Measurements from ENCODE around the gene CX3CL1.

Gene CX3CL1

GRCh38 chr16:57381791-57382534 is 9.7 kb downstream of the CX3CL1 start:
- Histone ChIP-seq H3K27me3 (ENCODE audit: low read depth) (no peaks in the 10 kb centered on the region), H3K9me3 (no peaks in the 10 kb centered on the region), H3K4me1 (no peaks in the 10 kb centered on the region; the same call in 1 of the 2 replicates), H3K4me3 (no peak overlapping the region), H3K36me3 (replicated peaks) (no peaks in the 10 kb centered on the region)
- no peak for DNase-seq (ENCODE audit: low spot score in 2 of 2)
- in situ Hi-C loops (cut with MboI; ENCODE audit: low sequenced_read_pairs) = no loop called here

GRCh38 chr16:57382535-57383275 is 10.4 kb downstream of the CX3CL1 start:
- Histone ChIP-seq H3K36me3 (replicated peaks) (no peaks in the 10 kb centered on the region), H3K4me3 (no peak overlapping the region), H3K27me3 (ENCODE audit: low read depth) (no peaks in the 10 kb centered on the region), H3K9me3 (no peaks in the 10 kb centered on the region), H3K4me1 (no peaks in the 10 kb centered on the region; the same call in 1 of the 2 replicates)
- DNase-seq (ENCODE audit: low spot score in 2 of 2) = no peak
- in situ Hi-C loops (cut with MboI; ENCODE audit: low sequenced_read_pairs) = no loop called here

DNA sequence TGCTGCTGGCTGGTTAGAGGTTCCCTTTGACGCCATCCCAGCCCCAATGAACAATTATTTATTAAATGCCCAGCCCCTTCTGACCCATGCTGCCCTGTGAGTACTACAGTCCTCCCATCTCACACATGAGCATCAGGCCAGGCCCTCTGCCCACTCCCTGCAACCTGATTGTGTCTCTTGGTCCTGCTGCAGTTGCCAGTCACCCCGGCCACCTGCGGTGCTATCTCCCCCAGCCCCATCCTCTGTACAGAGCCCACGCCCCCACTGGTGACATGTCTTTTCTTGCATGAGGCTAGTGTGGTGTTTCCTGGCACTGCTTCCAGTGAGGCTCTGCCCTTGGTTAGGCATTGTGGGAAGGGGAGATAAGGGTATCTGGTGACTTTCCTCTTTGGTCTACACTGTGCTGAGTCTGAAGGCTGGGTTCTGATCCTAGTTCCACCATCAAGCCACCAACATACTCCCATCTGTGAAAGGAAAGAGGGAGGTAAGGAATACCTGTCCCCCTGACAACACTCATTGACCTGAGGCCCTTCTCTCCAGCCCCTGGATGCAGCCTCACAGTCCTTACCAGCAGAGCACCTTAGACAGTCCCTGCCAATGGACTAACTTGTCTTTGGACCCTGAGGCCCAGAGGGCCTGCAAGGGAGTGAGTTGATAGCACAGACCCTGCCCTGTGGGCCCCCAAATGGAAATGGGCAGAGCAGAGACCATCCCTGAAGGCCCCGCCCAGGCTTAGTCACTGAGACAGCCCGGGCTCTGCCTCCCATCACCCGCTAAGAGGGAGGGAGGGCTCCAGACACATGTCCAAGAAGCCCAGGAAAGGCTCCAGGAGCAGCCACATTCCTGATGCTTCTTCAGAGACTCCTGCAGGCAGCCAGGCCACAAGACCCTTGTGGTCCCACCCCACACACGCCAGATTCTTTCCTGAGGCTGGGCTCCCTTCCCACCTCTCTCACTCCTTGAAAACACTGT is 11.3 kb downstream of the CX3CL1 start:
- H3K27me3 ChIP-seq (ENCODE audit: low read depth) = no peaks in the 10 kb centered on the region

DNA sequence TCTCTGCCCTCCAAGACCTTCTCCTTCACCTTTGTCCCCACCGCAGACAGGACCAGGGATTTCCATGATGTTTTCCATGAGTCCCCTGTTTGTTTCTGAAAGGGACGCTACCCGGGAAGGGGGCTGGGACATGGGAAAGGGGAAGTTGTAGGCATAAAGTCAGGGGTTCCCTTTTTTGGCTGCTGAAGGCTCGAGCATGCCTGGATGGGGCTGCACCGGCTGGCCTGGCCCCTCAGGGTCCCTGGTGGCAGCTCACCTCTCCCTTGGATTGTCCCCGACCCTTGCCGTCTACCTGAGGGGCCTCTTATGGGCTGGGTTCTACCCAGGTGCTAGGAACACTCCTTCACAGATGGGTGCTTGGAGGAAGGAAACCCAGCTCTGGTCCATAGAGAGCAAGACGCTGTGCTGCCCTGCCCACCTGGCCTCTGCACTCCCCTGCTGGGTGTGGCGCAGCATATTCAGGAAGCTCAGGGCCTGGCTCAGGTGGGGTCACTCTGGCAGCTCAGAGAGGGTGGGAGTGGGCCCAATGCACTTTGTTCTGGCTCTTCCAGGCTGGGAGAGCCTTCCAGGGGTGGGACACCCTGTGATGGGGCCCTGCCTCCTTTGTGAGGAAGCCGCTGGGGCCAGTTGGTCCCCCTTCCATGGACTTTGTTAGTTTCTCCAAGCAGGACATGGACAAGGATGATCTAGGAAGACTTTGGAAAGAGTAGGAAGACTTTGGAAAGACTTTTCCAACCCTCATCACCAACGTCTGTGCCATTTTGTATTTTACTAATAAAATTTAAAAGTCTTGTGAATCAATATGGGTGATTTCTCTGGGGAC is 12.2 kb downstream of the CX3CL1 start:
- Histone ChIP-seq H3K4me3 (no peak overlapping the region), H3K27me3 (ENCODE audit: low read depth) (no peaks in the 10 kb centered on the region; the same call in 1 of the 2 replicates), H3K9me3 (no peaks in the 10 kb centered on the region), H3K4me1 (no peaks in the 10 kb centered on the region), H3K36me3 (replicated peaks) (no peaks in the 10 kb centered on the region)
- DNase-seq (ENCODE audit: low spot score in 2 of 2) = no peak
- in situ Hi-C loops (cut with MboI; ENCODE audit: low sequenced_read_pairs) = no loop called here

More for the DNA sequence above, 11.3 kb downstream of the CX3CL1 start:
- Histone ChIP-seq H3K4me1 (no peaks in the 10 kb centered on the region), H3K9me3 (no peaks in the 10 kb centered on the region), H3K4me3 (no peak overlapping the region), H3K36me3 (replicated peaks) (no peaks in the 10 kb centered on the region)
- DNase-seq (ENCODE audit: low spot score in 2 of 2) = no peak
- in situ Hi-C loops (cut with MboI; ENCODE audit: low sequenced_read_pairs) = no loop called here

DNA sequence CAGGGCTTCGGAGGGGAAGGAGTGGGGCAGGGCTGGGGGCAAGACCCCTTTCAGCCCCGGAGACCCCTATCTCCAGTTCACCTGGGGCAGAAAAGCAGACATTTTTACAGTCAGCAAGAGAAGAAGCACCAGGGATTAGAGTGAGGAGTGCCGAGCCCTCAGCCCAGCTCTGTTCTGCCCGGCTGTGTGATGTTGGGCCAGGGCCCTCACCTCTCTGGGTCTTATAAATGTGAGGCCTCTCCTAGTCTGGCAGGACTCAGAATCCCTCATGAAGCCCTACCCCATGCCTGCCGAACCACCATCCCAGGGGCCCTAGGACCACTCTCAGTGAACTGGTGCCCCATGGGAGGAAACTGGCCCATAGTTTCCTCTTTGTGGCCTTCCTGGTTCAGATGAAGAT is 12.8 kb downstream of the CX3CL1 start:
- DNase-seq (ENCODE audit: low spot score in 2 of 2) = no peak
- in situ Hi-C loops (cut with MboI; ENCODE audit: low sequenced_read_pairs) = no loop called here
- Histone ChIP-seq H3K4me1 (no peaks in the 10 kb centered on the region), H3K27me3 (ENCODE audit: low read depth) (peaks cover 5% of the 10 kb centered on the region), H3K9me3 (no peaks in the 10 kb centered on the region), H3K36me3 (replicated peaks) (no peaks in the 10 kb centered on the region), H3K4me3 (no peak overlapping the region)

- peaks cover 16% of the 10 kb centered on the region for H3K27me3 ChIP-seq (ENCODE audit: low read depth)
- H3K4me1 ChIP-seq = no peaks in the 10 kb centered on the region
- in situ Hi-C loops (cut with MboI; ENCODE audit: low sequenced_read_pairs) = no loop called here
- H3K9me3 ChIP-seq = no peaks in the 10 kb centered on the region
- no peaks in the 10 kb centered on the region for H3K36me3 ChIP-seq (replicated peaks)
- DNase-seq (ENCODE audit: low spot score in 2 of 2) = no peak
- no peak overlapping the region for H3K4me3 ChIP-seq
Measured at GRCh38 chr16:57386381-57386951, 14.2 kb downstream of the CX3CL1 start.

DNA sequence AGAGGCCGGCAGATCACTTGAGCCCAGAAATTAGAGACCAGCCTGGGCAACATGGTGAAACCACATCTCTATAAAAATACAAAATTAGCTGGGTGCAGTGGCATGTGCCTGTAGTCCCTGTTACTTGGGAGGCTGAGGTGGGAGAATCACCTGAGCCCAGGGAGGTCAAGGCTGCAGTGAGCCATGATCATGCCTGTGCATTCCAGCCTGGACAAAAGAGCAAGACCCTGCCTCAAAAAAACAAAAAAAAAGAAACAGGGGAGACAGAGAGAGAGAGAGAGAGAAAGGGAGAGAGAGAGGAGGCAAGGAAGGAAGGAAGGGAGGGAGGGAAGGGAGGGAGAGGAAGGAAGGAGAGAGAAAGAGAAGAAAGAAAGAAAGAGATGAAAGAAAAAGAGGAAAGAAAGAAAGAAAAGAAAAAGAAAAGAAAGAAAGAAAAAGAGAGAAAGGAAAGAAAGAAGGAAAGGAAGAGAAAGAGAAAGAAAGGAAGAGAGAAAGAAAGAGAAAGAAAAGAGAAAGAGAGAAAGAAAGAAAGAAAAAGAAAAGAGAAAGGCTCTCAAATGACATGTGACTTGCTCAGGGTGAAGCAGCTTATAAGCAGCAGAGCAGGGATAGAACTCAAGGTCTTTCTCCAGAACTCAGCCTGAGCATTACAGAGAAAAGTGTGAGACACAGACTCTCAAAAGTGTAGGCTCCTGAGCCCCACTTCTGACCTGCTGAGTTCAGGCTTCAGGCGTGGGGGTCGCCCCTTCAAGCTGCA is 15.5 kb downstream of the CX3CL1 start:
- Histone ChIP-seq H3K9me3 (no peaks in the 10 kb centered on the region), H3K4me1 (no peaks in the 10 kb centered on the region), H3K36me3 (replicated peaks) (no peaks in the 10 kb centered on the region), H3K4me3 (no peak overlapping the region), H3K27me3 (ENCODE audit: low read depth) (peaks cover 16% of the 10 kb centered on the region)
- in situ Hi-C loops (cut with MboI; ENCODE audit: low sequenced_read_pairs) = no loop called here
- no peak for DNase-seq (ENCODE audit: low spot score in 2 of 2)

GRCh38 chr16:57388359-57389086 is 16.2 kb downstream of the CX3CL1 start:
- Histone ChIP-seq H3K4me3 (no peak overlapping the region), H3K9me3 (no peaks in the 10 kb centered on the region), H3K36me3 (replicated peaks) (no peaks in the 10 kb centered on the region), H3K27me3 (ENCODE audit: low read depth) (peaks cover 16% of the 10 kb centered on the region), H3K4me1 (no peaks in the 10 kb centered on the region)
- in situ Hi-C loops (cut with MboI; ENCODE audit: low sequenced_read_pairs) = no loop called here
- no peak for DNase-seq (ENCODE audit: low spot score in 2 of 2)

DNA sequence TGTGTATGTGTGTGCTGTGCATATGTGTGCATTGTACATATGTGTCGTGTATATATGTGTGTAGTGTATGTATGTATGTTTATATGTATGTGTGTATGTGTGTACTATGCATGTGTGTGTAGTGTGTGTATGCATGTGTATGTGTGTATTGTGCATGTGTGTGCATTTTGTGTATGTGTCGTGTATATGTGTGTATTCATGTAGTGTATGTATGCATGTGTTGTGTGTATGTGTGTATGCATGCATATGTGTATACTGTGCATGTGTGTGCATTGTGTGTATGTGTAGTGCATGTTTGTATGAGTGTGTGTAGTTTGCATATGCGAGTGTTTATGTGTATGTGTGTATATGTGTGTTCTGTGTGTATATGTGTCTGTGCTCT is 16.8 kb downstream of the CX3CL1 start:
- in situ Hi-C loops (cut with MboI; ENCODE audit: low sequenced_read_pairs) = no loop called here
- Histone ChIP-seq H3K4me1 (no peaks in the 10 kb centered on the region), H3K4me3 (no peak overlapping the region), H3K9me3 (no peaks in the 10 kb centered on the region), H3K27me3 (ENCODE audit: low read depth) (peaks cover 16% of the 10 kb centered on the region), H3K36me3 (replicated peaks) (no peaks in the 10 kb centered on the region)
- DNase-seq (ENCODE audit: low spot score in 2 of 2) = no peak

DNA sequence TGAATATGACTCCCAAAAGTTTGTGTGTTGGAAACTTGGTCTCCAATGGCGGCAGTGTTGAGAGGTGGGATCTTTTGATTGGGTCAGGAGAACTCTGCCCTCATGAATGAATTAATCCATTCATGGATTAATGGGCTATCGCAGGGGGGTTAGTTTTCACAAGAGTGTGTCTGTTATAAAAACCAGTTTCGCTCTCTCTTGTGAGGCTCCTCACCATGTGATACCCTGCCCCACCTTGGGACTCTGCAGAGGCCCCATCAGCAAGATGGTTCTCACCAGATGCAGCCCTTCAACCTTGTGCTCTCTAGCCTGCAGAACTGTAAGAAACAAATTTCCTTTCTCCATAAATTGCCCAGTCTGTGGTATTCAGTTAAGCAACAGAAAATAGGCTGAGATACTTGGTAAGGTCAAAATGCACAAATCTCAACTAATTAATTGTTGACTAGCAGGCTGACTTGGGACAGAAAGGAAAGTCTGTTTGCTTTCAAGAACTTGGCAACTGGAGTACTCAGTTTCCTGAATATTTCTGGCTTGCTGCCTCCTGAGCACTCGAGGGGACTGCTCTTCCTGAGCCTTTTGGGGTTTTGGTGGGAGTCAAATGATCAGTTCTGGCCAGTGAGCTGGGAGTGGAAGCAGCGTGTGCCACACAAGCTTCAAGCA is 18.5 kb downstream of the CX3CL1 start:
- H3K4me1 ChIP-seq = no peaks in the 10 kb centered on the region
- no peak overlapping the region for H3K4me3 ChIP-seq
- H3K27me3 ChIP-seq (ENCODE audit: low read depth) = peaks cover 16% of the 10 kb centered on the region
- no peak for DNase-seq (ENCODE audit: low spot score in 2 of 2)
- in situ Hi-C loops (cut with MboI; ENCODE audit: low sequenced_read_pairs) = no loop called here
- no peaks in the 10 kb centered on the region for H3K9me3 ChIP-seq
- no peaks in the 10 kb centered on the region for H3K36me3 ChIP-seq (replicated peaks)

GRCh38 chr16:57391300-57391699 is 19.0 kb downstream of the CX3CL1 start:
- H3K9me3 ChIP-seq = no peaks in the 10 kb centered on the region
- no peaks in the 10 kb centered on the region for H3K36me3 ChIP-seq (replicated peaks)
- peaks cover 16% of the 10 kb centered on the region for H3K27me3 ChIP-seq (ENCODE audit: low read depth)
- H3K4me3 ChIP-seq = no peak overlapping the region
- in situ Hi-C loops (cut with MboI; ENCODE audit: low sequenced_read_pairs) = no loop called here
- no peak for DNase-seq (ENCODE audit: low spot score in 2 of 2)
- no peaks in the 10 kb centered on the region for H3K4me1 ChIP-seq

Measured in HAP-1 (cell line).